ENCODE measurements around the gene FNDC3A. TPM values are rescaled to one million over a fixed set of nuclear protein-coding genes. Genes with fewer than 3 reads are reported as not detected.

The FNDC3A gene
- total and polyA plus RNA-seq, 12 donors: 24.4 to 91.2 (median 62.4) TPM

DNA sequence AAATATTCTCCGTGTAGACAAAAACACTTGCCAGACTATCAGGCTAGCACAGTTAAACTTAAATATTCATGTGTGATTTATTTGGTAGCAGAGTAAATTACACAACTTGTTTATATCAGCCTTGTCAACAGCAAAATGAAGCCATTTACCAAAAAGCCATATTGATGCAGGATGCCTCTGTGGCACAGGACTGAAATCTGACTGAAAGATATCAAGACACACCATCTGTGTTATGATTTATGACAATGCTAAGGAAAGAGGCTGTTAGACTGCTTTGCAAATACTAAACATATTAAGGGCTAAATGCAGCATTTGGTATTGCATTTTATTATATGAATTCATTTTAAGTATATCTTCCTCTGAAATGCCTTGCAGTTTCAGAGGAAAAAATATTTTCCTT, 44.8 kb upstream of the FNDC3A start:
- intact Hi-C loops (cut with DNase I): no loop called here
- DNase-seq: no peak
- Histone ChIP-seq H3K4me3 (no peak overlapping the region), H3K4me1 (replicated peaks in 1 of 2) (no peaks in the 10 kb centered on the region), H3K27me3 (no peaks in the 10 kb centered on the region), H3K9me3 (replicated peaks in 1 of 3) (no peaks in the 10 kb centered on the region), H3K36me3 (replicated peaks in 1 of 2) (no peaks in the 10 kb centered on the region), H3K27ac (no peak overlapping the region)
- WGBS, 4 donors: 25 to 50% (median 34%) methylated on average over 1 of the region's 1 CpG
- TF ChIP-seq CTCF (IDR thresholded peaks at IDR 0.05) (no peak), POLR2A (IDR thresholded peaks at IDR 0.05) (no peak)

- intact Hi-C loops (cut with DNase I): no loop called here
- no peak for DNase-seq
- no peaks in the 10 kb centered on the region for H3K4me1 ChIP-seq (replicated peaks in 1 of 2)
These were observed 37.3 kb upstream of the FNDC3A start for GRCh38 chr13:48938308-48938943.

DNA sequence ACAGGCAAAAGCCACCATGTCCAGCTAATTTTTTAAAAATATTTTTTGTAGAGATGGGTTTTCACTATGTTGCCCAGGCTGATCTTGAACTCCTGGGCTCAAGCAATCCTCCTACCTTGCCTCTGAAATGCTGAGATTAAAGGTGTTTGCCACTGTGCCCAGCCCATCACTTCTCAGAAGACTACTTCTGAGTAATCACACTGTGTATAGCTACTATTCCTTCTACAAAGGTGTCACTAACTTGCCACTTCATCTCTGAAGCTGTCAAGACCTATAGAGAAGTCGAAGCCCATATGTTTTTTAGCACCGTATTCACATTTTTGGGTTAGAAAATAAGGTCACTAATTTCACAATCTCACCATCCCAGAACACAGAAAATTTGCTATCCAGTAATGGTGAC, 36.0 kb upstream of the FNDC3A start:
- intact Hi-C loops (cut with DNase I): no loop called here
- Histone ChIP-seq H3K4me3 (no peak overlapping the region), H3K36me3 (replicated peaks in 1 of 2) (no peaks in the 10 kb centered on the region), H3K27me3 (no peaks in the 10 kb centered on the region), H3K27ac (no peak overlapping the region), H3K9me3 (replicated peaks in 1 of 3) (no peaks in the 10 kb centered on the region), H3K4me1 (replicated peaks in 1 of 2) (no peaks in the 10 kb centered on the region)
- TF ChIP-seq POLR2A (IDR thresholded peaks at IDR 0.05) (no peak), CTCF (IDR thresholded peaks at IDR 0.05) (no peak)
- WGBS, 4 donors: 93 to 100% (median 96%) methylated on average over 2 of the region's 2 CpGs
- no peak for DNase-seq

More at GRCh38 chr13:48938308-48938943, 37.3 kb upstream of the FNDC3A start:
- Histone ChIP-seq H3K36me3 (replicated peaks in 1 of 2) (no peaks in the 10 kb centered on the region), H3K27me3 (no peaks in the 10 kb centered on the region), H3K4me3 (no peak overlapping the region), H3K27ac (no peak overlapping the region), H3K9me3 (replicated peaks in 1 of 3) (no peaks in the 10 kb centered on the region)
- TF ChIP-seq CTCF (IDR thresholded peaks at IDR 0.05) (no peak), POLR2A (IDR thresholded peaks at IDR 0.05) (no peak)

GRCh38 chr13:48942131-48942530, 33.6 kb upstream of the FNDC3A start:
- no peaks in the 10 kb centered on the region for H3K4me1 ChIP-seq (replicated peaks in 1 of 2)
- no peaks in the 10 kb centered on the region for H3K9me3 ChIP-seq (replicated peaks in 1 of 3)
- H3K4me3 ChIP-seq: no peak overlapping the region
- H3K36me3 ChIP-seq (replicated peaks in 1 of 2): no peaks in the 10 kb centered on the region
- 31 to 52% (median 43%) methylated on average over 2 of the region's 2 CpGs for WGBS, 4 donors
- DNase-seq: no peak
- TF ChIP-seq POLR2A (IDR thresholded peaks at IDR 0.05) (no peak), CTCF (IDR thresholded peaks at IDR 0.05) (no peak)
- intact Hi-C loops (cut with DNase I): no loop called here
- H3K27ac ChIP-seq: no peak overlapping the region
- no peaks in the 10 kb centered on the region for H3K27me3 ChIP-seq
